CMK (cell line): ENCODE results near the gene KDM4E.
"Not testable (repeated sequence)": the region's sequence is repeated elsewhere in the genome, so short reads cannot be mapped to it uniquely, and the experiment has no call there.

Source experiments
- DNase-seq: peaks from one replicate; pipeline ENCODE4 v3.0.0-alpha.2; 2010; ENCODE audit warnings: low read depth

KDM4E gene

GRCh38 chr11:95024958-95025357, at the start of gene KDM4E:
Gene KDM4E (plus strand): TSS chr11:95025258. CDS start chr11:95025558, 300 bp downstream.
- no peak for DNase-seq

DNA sequence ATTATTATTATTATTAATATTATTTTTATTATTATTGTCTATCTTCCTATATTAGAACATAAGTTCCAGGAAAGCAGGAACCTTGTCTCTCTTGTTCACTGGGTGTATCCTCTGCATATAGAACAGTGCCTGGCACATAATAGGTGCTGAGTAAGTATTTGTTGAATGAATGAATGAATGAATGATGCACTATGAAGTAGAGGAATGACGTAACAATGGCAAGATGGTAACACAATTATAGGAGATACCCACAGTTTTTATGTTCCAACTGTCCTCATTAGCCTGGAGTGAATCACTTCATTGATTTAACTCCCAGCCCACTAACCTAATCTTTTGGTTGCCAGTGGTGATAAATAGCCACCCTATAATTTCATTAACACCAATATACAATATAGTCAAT, 49.5 kb upstream of the KDM4E start:
- no peak for DNase-seq

DNA sequence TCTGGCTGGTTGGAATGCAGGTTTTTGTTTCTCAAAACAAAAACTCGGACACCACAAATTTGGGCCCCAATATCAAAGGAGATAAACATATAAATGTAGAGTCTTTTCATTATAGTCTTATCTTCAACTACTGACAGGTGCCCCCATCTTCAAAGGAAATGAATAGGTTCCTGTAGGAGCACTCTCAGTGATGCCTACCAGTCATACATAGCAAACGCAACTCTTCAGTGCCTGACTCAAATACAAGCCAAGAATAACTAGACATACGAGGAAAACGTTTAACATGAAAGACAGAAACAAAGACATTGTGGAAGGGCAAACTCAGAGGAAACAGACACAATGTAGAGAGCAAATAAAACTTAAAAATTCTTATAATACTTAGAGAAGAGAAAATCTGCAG, 37.7 kb upstream of the KDM4E start:
- DNase-seq, result no peak

DNA sequence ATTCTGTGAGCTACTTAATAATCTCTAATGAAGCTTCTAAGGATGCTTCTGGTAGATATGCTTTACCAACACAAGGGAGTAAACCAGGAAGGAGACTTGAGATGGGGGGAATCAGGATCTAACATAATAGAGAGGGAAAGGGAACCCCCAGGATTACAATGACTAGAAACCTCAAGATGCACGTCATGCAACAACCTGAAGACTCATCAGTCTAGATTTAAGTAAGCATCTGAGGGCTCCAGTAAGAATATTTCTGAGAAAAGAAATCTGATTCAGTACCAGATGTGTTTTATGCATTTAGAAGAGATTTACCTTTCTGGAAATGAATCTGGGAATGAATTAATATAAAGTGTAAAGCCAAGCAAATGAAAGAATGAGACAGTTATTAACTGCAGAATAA, 36.3 kb upstream of the KDM4E start:
- DNase-seq, result no peak

- no peak for DNase-seq
Measured at GRCh38 chr11:94993400-94993943, 31.6 kb upstream of the KDM4E start.

DNA sequence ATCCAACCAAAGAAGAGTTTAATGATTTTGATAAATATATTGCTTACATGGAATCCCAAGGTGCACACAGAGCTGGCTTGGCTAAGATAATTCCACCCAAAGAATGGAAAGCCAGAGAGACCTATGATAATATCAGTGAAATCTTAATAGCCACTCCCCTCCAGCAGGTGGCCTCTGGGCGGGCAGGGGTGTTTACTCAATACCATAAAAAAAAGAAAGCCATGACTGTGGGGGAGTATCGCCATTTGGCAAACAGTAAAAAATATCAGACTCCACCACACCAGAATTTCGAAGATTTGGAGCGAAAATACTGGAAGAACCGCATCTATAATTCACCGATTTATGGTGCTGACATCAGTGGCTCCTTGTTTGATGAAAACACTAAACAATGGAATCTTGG, 27.6 kb upstream of the KDM4E start:
- DNase-seq, result no peak

- no peak for DNase-seq
Measured at GRCh38 chr11:94998285-94998684, 26.8 kb upstream of the KDM4E start.

DNA sequence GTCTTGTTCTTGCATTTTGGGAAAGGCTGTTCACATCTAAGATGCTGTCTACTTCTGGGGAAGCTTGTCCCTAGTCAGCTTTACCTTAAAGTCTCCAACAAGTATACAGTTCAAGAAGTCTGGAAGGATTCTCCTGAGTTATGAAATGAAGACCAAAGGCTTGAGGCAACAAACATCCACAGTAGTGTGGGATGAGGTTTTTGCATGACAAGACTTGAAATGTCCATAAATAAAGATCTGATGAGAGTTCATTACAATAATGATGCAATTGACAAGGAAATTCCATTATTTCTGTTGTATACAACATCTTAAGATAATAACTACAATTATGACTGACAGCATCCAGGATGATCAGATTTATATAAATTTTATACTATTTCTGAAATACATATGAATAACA, 21.3 kb upstream of the KDM4E start:
- no peak for DNase-seq

DNA sequence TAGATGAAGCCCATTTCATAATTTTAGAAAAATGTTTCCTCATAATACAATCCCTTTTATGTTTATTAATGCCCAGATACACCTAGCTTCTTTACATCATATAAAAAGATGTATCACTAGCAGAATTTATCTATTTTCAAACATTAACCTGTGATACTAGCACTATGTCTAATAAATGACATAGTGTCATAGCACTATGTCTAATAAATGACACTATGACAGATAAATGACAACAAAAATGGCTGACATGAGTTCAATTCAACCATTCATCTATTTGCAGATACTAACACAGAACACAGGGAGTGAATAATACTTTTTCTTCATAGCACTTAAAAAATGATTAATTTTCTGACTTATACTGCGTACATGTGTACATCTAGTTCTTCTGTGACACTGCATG, 19.4 kb upstream of the KDM4E start:
- no peak for DNase-seq

GRCh38 chr11:95011376-95011775, 13.7 kb upstream of the KDM4E start:
- DNase-seq, result no peak

DNA sequence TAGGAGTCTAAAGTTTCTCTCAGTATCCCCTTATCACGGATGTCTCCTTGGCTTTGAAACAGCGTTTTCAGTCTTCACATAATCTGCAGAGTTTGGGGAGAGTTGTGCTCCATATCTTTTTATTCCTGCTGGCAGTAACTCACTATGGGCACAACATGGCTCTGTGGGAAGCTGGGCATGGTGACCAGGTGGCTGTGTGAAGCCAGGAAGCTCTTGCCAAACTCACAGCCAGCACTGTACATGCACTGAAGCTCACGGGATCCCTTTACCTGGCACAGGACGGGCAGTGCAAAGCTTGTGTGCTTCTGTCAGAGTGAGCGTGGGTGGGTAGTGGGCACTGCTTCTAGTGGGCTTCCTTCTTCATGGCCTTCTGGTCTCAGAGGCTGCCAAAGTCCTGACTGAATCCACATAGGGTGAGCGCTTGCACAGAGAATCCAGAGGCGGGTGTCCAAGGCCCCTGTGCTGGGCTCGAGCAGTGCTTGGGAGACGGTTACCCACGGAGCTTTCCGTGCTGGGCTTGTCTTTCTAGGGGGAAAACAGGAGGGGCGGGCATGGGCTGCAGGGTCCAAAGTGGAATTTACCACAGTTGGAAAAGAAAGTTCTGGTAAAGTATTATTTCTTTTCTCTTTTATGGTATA, 10.8 kb upstream of the KDM4E start:
- no peak for DNase-seq

DNA sequence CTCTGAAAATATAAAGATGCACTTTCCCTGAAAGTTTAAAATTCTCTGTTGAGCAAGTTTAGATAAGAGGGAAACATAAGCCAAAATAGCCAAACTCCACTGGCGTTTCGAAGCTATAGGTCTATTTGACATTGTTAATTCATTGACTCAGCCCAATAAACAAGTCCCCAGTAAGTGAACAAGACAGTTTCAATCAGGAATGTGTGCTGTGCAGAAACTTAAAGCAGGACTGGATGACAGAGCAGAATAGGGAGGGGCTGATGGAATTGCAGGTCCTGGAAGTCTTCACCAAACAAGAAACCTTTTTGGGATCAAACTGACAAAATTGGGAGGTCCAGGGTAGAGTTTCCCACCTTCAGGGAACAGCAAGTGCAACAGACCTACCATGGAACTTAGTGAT, 8.9 kb upstream of the KDM4E start:
- DNase-seq, result no peak

DNA sequence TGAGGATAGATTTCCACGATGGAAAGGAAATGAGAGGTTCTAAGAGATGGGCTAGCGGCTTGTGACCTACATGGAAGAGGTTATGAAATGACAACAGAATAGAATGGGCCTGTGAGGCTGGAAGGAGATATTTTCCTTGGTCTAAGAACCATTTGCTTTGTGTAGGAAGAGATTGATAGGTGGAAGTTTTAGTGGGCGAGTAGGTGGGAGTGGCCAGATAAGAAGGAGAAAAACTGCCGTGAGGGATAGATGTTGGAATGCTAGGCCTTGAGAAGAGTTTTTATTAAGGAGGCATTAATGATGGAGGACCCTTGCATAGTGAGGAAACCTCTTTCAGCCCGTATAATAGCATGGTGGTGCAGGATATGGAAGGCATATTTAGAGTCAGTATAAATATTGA, 3.6 kb upstream of the KDM4E start:
- DNase-seq, result not testable (repeated sequence)

DNA sequence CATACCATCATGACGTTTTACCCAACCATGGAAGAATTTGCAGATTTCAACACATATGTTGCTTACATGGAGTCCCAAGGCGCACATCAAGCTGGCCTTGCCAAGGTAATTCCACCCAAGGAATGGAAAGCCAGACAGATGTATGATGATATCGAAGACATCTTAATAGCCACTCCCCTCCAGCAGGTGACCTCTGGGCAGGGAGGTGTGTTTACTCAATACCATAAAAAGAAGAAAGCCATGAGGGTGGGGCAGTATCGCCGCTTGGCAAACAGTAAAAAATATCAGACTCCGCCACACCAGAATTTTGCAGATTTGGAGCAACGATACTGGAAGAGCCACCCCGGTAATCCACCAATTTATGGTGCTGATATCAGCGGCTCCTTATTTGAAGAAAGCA, 536 bp downstream of the KDM4E start:
- not testable (repeated sequence) for DNase-seq

- DNase-seq, result no peak
Measured at GRCh38 chr11:95028357-95028756, 3.3 kb downstream of the KDM4E start.

DNA sequence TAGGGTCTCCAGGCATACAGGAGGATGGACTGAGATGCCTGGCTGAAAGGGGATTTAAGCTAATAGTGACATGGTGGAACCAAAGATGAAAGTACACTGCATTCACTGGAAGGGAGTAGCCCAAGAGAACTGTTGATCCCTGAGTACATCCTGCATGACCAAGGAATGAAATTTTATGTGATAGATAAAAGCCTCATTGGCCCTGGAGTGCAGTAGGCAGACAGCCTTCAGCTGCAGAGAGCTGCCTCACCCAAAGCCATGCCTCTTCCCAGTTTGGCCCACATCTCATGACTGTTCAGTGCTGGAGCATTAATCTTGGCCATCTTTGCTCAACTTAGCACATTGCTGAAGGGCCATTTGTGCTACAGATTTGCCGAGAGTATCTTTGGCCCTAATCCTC, 8.0 kb downstream of the KDM4E start:
- no peak for DNase-seq

DNA sequence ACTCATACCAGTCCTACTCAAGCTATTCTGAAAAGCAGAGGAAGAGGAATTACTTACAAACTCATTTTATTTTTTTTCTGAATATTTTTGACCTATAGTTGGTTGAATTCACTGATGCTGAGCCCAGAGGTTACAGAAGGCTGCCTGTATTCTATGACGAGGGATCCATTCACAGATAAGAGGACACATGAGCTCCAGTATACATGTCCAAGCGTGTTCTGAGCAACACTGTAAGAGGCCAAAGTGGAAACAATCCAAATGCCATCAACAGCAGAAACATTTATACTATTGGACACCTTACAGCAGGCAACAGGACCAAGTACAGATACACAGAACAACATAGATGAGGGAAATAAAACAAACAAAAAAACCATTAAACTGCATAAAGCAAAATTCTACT, 10.3 kb downstream of the KDM4E start:
- no peak for DNase-seq

- not testable (repeated sequence) for DNase-seq
Measured at GRCh38 chr11:95037356-95038035, 12.4 kb downstream of the KDM4E start.

DNA sequence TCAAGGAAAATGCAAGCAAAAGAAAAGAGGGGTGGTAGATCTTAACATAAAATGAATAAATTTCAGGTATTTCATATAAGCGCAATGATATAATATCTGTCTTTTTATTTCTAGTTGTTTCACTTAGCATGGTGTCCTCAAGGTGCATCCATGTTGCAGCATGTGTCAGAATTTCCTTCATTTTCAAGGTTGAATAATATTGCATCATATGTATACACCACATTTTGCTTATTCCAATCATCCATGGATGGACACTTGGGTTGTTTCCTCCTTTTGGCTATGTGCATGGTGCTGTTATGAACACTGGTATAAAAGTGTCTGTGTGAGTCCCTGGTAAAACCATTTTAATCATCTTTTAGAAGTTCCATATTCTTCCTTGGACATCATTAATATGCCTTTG, 17.2 kb downstream of the KDM4E start:
- DNase-seq, result no peak

DNA sequence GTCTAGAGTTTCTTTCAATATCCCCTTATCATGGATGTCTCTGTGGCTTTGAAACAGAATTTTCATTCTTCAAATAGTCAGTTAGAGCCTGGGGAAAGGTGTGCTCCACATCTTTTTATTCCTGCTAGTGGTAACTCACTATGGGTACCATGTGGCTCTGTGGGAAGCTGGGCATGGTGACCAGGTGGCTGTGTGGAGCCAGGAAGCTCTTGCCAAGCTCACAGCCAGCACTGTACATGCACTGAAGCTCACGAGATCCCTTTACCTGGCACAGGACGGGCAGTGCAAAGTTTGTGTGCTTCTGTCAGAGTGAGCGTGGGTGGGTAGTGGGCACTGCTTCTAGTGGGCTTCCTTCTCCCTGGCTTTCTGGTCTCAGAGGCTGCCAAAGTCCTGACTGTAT, 17.8 kb downstream of the KDM4E start:
- DNase-seq, result no peak

GRCh38 chr11:95044010-95044409, 19.0 kb downstream of the KDM4E start:
- DNase-seq, result no peak

GRCh38 chr11:95045812-95046211, 20.8 kb downstream of the KDM4E start:
- DNase-seq, result no peak

DNA sequence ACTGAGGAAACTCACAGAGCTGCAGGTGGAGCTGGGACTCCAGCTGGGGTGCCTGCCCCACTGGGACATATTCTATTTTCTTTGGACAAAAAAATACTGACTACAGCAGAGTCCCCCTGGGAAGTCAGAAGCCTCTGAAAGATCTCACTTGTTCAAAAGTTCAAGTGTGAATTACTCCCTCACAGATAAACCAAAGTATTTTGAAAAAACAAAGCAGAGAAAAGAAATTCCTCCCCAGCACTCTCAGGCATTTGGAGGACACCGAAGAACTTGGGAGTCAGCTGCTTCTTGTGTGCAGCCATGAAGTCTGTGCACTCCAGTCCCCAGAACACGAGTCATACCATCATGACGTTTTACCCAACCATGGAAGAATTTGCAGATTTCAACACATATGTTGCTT, 24.1 kb downstream of the KDM4E start, which contains the start of gene KDM4F:
KDM4F (plus strand) TSS at position 301 of the 400 bp plus-strand sequence.
- DNase-seq, result not testable (repeated sequence)
